GM19099 (cell line): ENCODE measurements around the gene STEAP3.

Experiments used
- POLR2A ChIP-seq: IDR thresholded peaks from 3 replicates; pipeline ENCODE4 v1.6.1; 2011; ENCODE audit warnings: low read depth; ENCODE audit not compliant: insufficient read length; ENCODE audit errors: extremely low read depth

STEAP3 gene

GRCh38 chr2:119230219-119231185 is 6.9 kb downstream of the STEAP3 start:
- no peak for TF ChIP-seq POLR2A

- TF ChIP-seq POLR2A = no peak
These were observed 8.5 kb downstream of the STEAP3 start for GRCh38 chr2:119231975-119232665.

GRCh38 chr2:119232666-119232993 is 9.0 kb downstream of the STEAP3 start:
- TF ChIP-seq POLR2A = no peak

GRCh38 chr2:119233326-119234020 is 9.8 kb downstream of the STEAP3 start:
- TF ChIP-seq POLR2A = no peak

- TF ChIP-seq POLR2A = no peak
These were observed 10.7 kb downstream of the STEAP3 start for GRCh38 chr2:119234021-119235019.

GRCh38 chr2:119236796-119237195 is 13.2 kb downstream of the STEAP3 start:
- TF ChIP-seq POLR2A = no peak

GRCh38 chr2:119240311-119241204 is 16.9 kb downstream of the STEAP3 start:
- no peak for TF ChIP-seq POLR2A

GRCh38 chr2:119241205-119241532 is 17.5 kb downstream of the STEAP3 start:
- no peak for TF ChIP-seq POLR2A

GRCh38 chr2:119242276-119243119 is 18.9 kb downstream of the STEAP3 start:
- no peak for TF ChIP-seq POLR2A

GRCh38 chr2:119243621-119244020 is 20.0 kb downstream of the STEAP3 start:
- TF ChIP-seq POLR2A = no peak

- TF ChIP-seq POLR2A = no peak
These were observed 21.6 kb downstream of the STEAP3 start for GRCh38 chr2:119245076-119245840.

GRCh38 chr2:119245841-119246230 is 22.2 kb downstream of the STEAP3 start:
- no peak for TF ChIP-seq POLR2A
